Measurements from ENCODE around the gene POU3F1.

DNA sequence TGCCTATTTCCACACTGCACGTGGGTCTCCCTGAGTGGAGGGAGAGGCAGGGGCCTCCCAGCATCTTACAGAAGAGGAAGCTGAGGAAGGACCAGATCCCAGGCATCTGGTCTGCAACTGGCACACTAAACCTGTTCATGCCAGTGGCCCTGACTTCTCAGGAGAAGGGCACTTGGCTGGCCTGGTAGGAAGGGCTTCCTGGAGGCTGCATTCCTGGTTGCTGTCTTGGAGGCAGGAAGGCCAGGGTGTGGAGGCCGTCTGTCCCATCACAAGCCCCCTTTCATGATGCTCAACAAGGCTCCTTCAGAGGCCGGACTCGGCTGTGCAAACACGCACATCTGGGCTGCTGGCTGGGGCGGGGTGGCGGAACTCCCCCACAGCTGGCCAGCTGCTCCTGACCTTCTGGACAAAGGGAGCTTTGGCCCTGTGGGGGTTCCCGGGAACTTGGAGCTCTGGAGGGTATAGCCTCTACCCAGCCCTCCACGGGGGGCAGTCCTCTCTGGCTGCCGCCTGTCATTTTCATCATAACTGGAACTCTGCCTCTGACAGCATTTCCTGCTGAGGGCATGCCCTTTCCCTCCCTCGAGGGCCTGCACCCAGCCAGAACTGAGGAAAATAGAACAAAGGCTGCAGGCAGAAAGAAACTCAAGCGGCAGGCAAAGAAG is 39.2 kb upstream of the POU3F1 start:
- TF ChIP-seq, protein P1, sequence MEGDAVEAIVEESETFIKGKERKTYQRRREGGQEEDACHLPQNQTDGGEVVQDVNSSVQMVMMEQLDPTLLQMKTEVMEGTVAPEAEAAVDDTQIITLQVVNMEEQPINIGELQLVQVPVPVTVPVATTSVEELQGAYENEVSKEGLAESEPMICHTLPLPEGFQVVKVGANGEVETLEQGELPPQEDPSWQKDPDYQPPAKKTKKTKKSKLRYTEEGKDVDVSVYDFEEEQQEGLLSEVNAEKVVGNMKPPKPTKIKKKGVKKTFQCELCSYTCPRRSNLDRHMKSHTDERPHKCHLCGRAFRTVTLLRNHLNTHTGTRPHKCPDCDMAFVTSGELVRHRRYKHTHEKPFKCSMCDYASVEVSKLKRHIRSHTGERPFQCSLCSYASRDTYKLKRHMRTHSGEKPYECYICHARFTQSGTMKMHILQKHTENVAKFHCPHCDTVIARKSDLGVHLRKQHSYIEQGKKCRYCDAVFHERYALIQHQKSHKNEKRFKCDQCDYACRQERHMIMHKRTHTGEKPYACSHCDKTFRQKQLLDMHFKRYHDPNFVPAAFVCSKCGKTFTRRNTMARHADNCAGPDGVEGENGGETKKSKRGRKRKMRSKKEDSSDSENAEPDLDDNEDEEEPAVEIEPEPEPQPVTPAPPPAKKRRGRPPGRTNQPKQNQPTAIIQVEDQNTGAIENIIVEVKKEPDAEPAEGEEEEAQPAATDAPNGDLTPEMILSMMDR (IDR thresholded peaks at IDR 0.05) = no peak
- TF ChIP-seq POLR2A (IDR thresholded peaks at IDR 0.05) (no peak), EP300 (IDR thresholded peaks at IDR 0.05) (no peak)

Measured in ovary (tissue), 3 donors.